ENCODE results near the gene CEP19.

- TF ChIP-seq CTCF (IDR thresholded peaks at IDR 0.05) (no peak), POLR2A (IDR thresholded peaks at IDR 0.05) (no peak)
Observed at GRCh38 chr3:196695849-196696226, 16.2 kb downstream of the CEP19 start.
